ENCODE data around the gene KRT72.

KRT72 gene

GRCh38 chr12:52600941-52601481 lies at the start of gene KRT72:
Gene KRT72 (minus strand): TSS chr12:52601463. CDS start chr12:52601452, 11 bp downstream.
- ChIA-PET CTCF (no interaction called here), POLR2A (no interaction called here)
- Histone ChIP-seq H3K9me3 (ENCODE audit: control insufficient read depth, insufficient read depth, low read depth, low read length) (no peaks in the 10 kb centered on the region), H3K36me3 (ENCODE audit: control insufficient read depth in 2 of 2, insufficient read depth in 1 of 2, low read length in 2 of 2) (no peaks in the 10 kb centered on the region), H3K4me1 (ENCODE audit: control insufficient read depth, insufficient read depth, low read length) (no peaks in the 10 kb centered on the region), H3K27ac (ENCODE audit: extremely low read depth, low read depth, low read length) (no peak within 1 kb of the TSS), H3K4me3 (ENCODE audit: low read depth, low read length) (no peak within 1 kb of the TSS)
- TF ChIP-seq ZBTB8A (tag by site-specific recombination; IDR thresholded peaks at IDR 0.05) (no peak), TCF7L2 (IDR thresholded peaks at IDR 0.05; ENCODE audit: borderline replicate concordance, low read depth, low read length) (no peak), HOXD13 (CRISPR knock-in tag; IDR thresholded peaks at IDR 0.05; ENCODE audit: borderline replicate concordance) (no peak), INSM2 (tag by site-specific recombination; IDR thresholded peaks at IDR 0.05) (no peak), KLF17 (tag by site-specific recombination; IDR thresholded peaks at IDR 0.05) (no peak), ZNF202 (tag by site-specific recombination; IDR thresholded peaks at IDR 0.05; ENCODE audit: borderline replicate concordance) (no peak), ZNF248 (tag by site-specific recombination; IDR thresholded peaks at IDR 0.05) (no peak), ZSCAN5A (tag by site-specific recombination; IDR thresholded peaks at IDR 0.05) (no peak), SETDB1 (IDR thresholded peaks at IDR 0.05; ENCODE audit: insufficient read length, low read length) (no peak), ZFP37 (tag by site-specific recombination; IDR thresholded peaks at IDR 0.05) (no peak), ZNF654 (tag by site-specific recombination; IDR thresholded peaks at IDR 0.05; ENCODE audit: low read depth) (no peak), ZNF473 (tag by site-specific recombination; IDR thresholded peaks at IDR 0.05) (no peak), ZIC2 (tag by site-specific recombination; IDR thresholded peaks at IDR 0.05) (no peak), ZNF354C (tag by site-specific recombination; IDR thresholded peaks at IDR 0.05; ENCODE audit: borderline replicate concordance, low read depth) (no peak)
- TF ChIP-seq, protein P1, sequence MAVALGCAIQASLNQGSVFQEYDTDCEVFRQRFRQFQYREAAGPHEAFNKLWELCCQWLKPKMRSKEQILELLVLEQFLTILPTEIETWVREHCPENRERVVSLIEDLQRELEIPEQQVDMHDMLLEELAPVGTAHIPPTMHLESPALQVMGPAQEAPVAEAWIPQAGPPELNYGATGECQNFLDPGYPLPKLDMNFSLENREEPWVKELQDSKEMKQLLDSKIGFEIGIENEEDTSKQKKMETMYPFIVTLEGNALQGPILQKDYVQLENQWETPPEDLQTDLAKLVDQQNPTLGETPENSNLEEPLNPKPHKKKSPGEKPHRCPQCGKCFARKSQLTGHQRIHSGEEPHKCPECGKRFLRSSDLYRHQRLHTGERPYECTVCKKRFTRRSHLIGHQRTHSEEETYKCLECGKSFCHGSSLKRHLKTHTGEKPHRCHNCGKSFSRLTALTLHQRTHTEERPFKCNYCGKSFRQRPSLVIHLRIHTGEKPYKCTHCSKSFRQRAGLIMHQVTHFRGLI (tag by site-specific recombination; IDR thresholded peaks at IDR 0.05) = no peak
- TF ChIP-seq, protein P2, sequence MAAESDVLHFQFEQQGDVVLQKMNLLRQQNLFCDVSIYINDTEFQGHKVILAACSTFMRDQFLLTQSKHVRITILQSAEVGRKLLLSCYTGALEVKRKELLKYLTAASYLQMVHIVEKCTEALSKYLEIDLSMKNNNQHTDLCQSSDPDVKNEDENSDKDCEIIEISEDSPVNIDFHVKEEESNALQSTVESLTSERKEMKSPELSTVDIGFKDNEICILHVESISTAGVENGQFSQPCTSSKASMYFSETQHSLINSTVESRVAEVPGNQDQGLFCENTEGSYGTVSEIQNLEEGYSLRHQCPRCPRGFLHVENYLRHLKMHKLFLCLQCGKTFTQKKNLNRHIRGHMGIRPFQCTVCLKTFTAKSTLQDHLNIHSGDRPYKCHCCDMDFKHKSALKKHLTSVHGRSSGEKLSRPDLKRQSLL (tag by site-specific recombination; IDR thresholded peaks at IDR 0.05) = no peak

- H3K36me3 ChIP-seq (ENCODE audit: control insufficient read depth in 2 of 2, insufficient read depth in 1 of 2, low read length in 2 of 2) = no peaks in the 10 kb centered on the region
- CTCF ChIA-PET = interaction anchor here (1.1 kb wide), 1 partner anchor 512 kb away, joined by 4 read pairs; no protein-coding TSS in a partner anchor
Measured at GRCh38 chr12:52650520-52651081, 49.3 kb upstream of the KRT72 start.

More at GRCh38 chr12:52650520-52651081, 49.3 kb upstream of the KRT72 start:
- no peaks in the 10 kb centered on the region for H3K4me1 ChIP-seq (ENCODE audit: control insufficient read depth, insufficient read depth, low read length)
- H3K4me3 ChIP-seq (ENCODE audit: low read depth, low read length) = no peak overlapping the region
- no peaks in the 10 kb centered on the region for H3K9me3 ChIP-seq (ENCODE audit: control insufficient read depth, insufficient read depth, low read depth, low read length)
- no peak for TF ChIP-seq ZBTB1 (tag by site-specific recombination; IDR thresholded peaks at IDR 0.05)
- no peak for TF ChIP-seq ZNF670 (tag by site-specific recombination; IDR thresholded peaks at IDR 0.05; ENCODE audit: low read depth)
- TF ChIP-seq, protein P3, sequence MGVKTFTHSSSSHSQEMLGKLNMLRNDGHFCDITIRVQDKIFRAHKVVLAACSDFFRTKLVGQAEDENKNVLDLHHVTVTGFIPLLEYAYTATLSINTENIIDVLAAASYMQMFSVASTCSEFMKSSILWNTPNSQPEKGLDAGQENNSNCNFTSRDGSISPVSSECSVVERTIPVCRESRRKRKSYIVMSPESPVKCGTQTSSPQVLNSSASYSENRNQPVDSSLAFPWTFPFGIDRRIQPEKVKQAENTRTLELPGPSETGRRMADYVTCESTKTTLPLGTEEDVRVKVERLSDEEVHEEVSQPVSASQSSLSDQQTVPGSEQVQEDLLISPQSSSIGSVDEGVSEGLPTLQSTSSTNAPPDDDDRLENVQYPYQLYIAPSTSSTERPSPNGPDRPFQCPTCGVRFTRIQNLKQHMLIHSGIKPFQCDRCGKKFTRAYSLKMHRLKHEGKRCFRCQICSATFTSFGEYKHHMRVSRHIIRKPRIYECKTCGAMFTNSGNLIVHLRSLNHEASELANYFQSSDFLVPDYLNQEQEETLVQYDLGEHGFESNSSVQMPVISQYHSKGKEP (tag by site-specific recombination; IDR thresholded peaks at IDR 0.05) = no peak
- TF ChIP-seq ZNF558 (tag by site-specific recombination; IDR thresholded peaks at IDR 0.05) = no peak
- TF ChIP-seq ZNF473 (tag by site-specific recombination; IDR thresholded peaks at IDR 0.05) = no peak
- TF ChIP-seq ZNF292 (tag by site-specific recombination; IDR thresholded peaks at IDR 0.05; ENCODE audit: borderline replicate concordance, low read depth) = no peak
- no peak overlapping the region for H3K27ac ChIP-seq (ENCODE audit: extremely low read depth, low read depth, low read length)
- POLR2A ChIA-PET = no interaction called here

All from HEK293 (cell line).